ENCODE measurements around the gene ACYP2. TPM values are rescaled to one million over a fixed set of nuclear protein-coding genes. Genes with fewer than 3 reads are reported as not detected.
"Not testable (repeated sequence)": the region's sequence is repeated elsewhere in the genome, so short reads cannot be mapped to it uniquely, and the experiment has no call there.

The ACYP2 gene
- total RNA-seq, 1 donor from 2014 or later, result 8.2 TPM

GRCh38 chr2:54099829-54100585, 15.4 kb upstream of the ACYP2 start:
- no peak for DNase-seq

- no peak for DNase-seq
Observed at GRCh38 chr2:54100772-54101171, 14.6 kb upstream of the ACYP2 start.

GRCh38 chr2:54103454-54104314, 11.7 kb upstream of the ACYP2 start:
- DNase-seq, result peak; percentile 91

- peak; percentile 76 for DNase-seq
Observed at GRCh38 chr2:54106631-54107454, 8.6 kb upstream of the ACYP2 start.

- DNase-seq, result no peak
Observed at GRCh38 chr2:54107455-54107764, 8.0 kb upstream of the ACYP2 start.

- no peak for DNase-seq
Observed at GRCh38 chr2:54107903-54108615, 7.4 kb upstream of the ACYP2 start.

- DNase-seq, result no peak
Observed at GRCh38 chr2:54109848-54110247, 5.6 kb upstream of the ACYP2 start.

GRCh38 chr2:54114479-54114878, 936 bp upstream of the ACYP2 start:
- not testable (repeated sequence) for DNase-seq

- no peak for DNase-seq
Observed at GRCh38 chr2:54114936-54115283, 505 bp upstream of the ACYP2 start.

- not testable (repeated sequence) for DNase-seq
Observed at GRCh38 chr2:54116598-54116997, 1.2 kb downstream of the ACYP2 start.

GRCh38 chr2:54120950-54121349, 5.5 kb downstream of the ACYP2 start:
- DNase-seq, result no peak

- no peak for DNase-seq
Observed at GRCh38 chr2:54122171-54122935, 6.9 kb downstream of the ACYP2 start.

- peak; percentile 24 for DNase-seq
Observed at GRCh38 chr2:54122939-54123338, 7.5 kb downstream of the ACYP2 start.

GRCh38 chr2:54127174-54127573, 11.8 kb downstream of the ACYP2 start:
- not testable (repeated sequence) for DNase-seq

- no peak for DNase-seq
Observed at GRCh38 chr2:54133056-54133455, 17.6 kb downstream of the ACYP2 start.

GRCh38 chr2:54139210-54139609, 23.8 kb downstream of the ACYP2 start:
- no peak for DNase-seq

- no peak for DNase-seq
Observed at GRCh38 chr2:54143780-54144179, 28.4 kb downstream of the ACYP2 start.

- no peak for DNase-seq
Observed at GRCh38 chr2:54148391-54148790, 33.0 kb downstream of the ACYP2 start.

GRCh38 chr2:54149638-54150441, 34.4 kb downstream of the ACYP2 start:
- DNase-seq, result no peak

GRCh38 chr2:54158311-54158710, 42.9 kb downstream of the ACYP2 start:
- DNase-seq, result no peak
